K562 (cell line): ENCODE measurements around the gene CCDC187. TPM values are rescaled to one million over a fixed set of nuclear protein-coding genes. Genes with fewer than 3 reads are reported as not detected.

Experiments
- ATAC-seq: fragments of 200-7000 bp; cut with Tn5 transposase; 3 replicates; pipeline ENCODE4 v1.9.1; 2020; ENCODE audit warnings: moderate library complexity
- Bru-seq: library from RNA; stranded (reverse); fragments of 400-500 nt; gene quantifications from one replicate; lab custom pipeline; 2021; lab: Mats Ljungman, UMichigan
- BruChase-seq, 2 experiments: library from RNA; stranded (reverse); fragments of 400-500 nt; gene quantifications; one replicate each; lab custom pipeline; 2021; lab: Mats Ljungman, UMichigan
- BruUV-seq: library from RNA; stranded (reverse); fragments of 400-500 nt; replicated peaks from 2 replicates; lab custom pipeline; 2021; lab: Mats Ljungman, UMichigan
- CTCF ChIA-PET: fragments of 300-600 bp; formaldehyde crosslinking; extraction: SDS; loops from one replicate; lab custom pipeline; 2021; ENCODE audit warnings: low intra/inter-chr PET ratio; lab: Yijun Ruan, JAX
- POLR2A ChIA-PET: fragments of 300-600, 350-650 bp; sonication (Branson Sonifier 250); formaldehyde crosslinking; extraction: SDS; loops from one replicate; lab custom pipeline; 2021; ENCODE audit warnings: antibody characterized with exemption, inconsistent platforms; lab: Yijun Ruan, JAX
- DNase-seq, 4 experiments: peaks; one replicate each; pipeline versions ENCODE4 v3.0.0 to v3.0.0-alpha.2; 2011 to 2018; ENCODE audit warnings: low spot score in 3 of 4, mixed read lengths in 3 of 4; ENCODE audit errors: extremely low read depth in 1 of 4
- FAIRE-seq: peaks from 2 replicates; lab custom pipeline; 2011; peaks lifted over from hg19 to GRCh38; lab: Jason Lieb, UNC
- H2AFZ ChIP-seq: 2 replicates; pipeline ENCODE4 v1.6.0; 2011; ENCODE audit warnings: low read depth, low read length, control low read depth, inconsistent platforms
- H3K27ac ChIP-seq: fragments of 200-600 bp; 3 replicates; pipeline ENCODE4 v1.8.0; 2011; ENCODE audit warnings: low read depth, mild to moderate bottlenecking, control low read depth, inconsistent platforms, low read length, moderate library complexity, mixed read lengths; ENCODE audit errors: extremely low read depth
- H3K27me3 ChIP-seq, 2 experiments: fragments of 300-600 bp in 1 of 2; 2 replicates in 1 of 2; 3 replicates in 1 of 2; pipeline versions ENCODE4 v1.6.0 to v1.8.0; 2011; ENCODE audit warnings: inconsistent platforms in 2 of 2, low read length in 2 of 2, mild to moderate bottlenecking in 1 of 2, mixed read lengths in 1 of 2, moderate library complexity in 1 of 2; ENCODE audit not compliant: control insufficient read depth in 2 of 2, insufficient read depth in 2 of 2
- H3K36me3 ChIP-seq: fragments of 300-600 bp; 3 replicates; pipeline ENCODE4 v1.8.0; 2011; ENCODE audit warnings: mild to moderate bottlenecking, low read length, inconsistent platforms; ENCODE audit not compliant: control insufficient read depth, insufficient read depth
- H3K4me1 ChIP-seq, 2 experiments: fragments of 200-600 bp in 1 of 2; replicated peaks in 1 of 2; 2 replicates in 1 of 2; 3 replicates in 1 of 2; pipeline versions ENCODE4 v1.5.1 to v1.8.0; 2011; ENCODE audit warnings: inconsistent platforms in 2 of 2, low read length in 2 of 2, mild to moderate bottlenecking in 1 of 2, mixed read lengths in 1 of 2, moderate library complexity in 1 of 2; ENCODE audit not compliant: control insufficient read depth in 2 of 2, insufficient read depth in 2 of 2
- H3K4me2 ChIP-seq: 2 replicates; pipeline ENCODE4 v1.6.1; 2011; ENCODE audit warnings: low read length, control low read depth, inconsistent platforms, mixed read lengths; ENCODE audit not compliant: insufficient read depth
- H3K4me3 ChIP-seq: fragments of 200-600 bp; sonication (generic), shearing (Covaris generic); 2 replicates; pipeline ENCODE4 v1.5.1; 2016; ENCODE audit warnings: control low read depth, inconsistent platforms
- H3K79me2 ChIP-seq: fragments of 200-600 bp; 3 replicates; pipeline ENCODE4 v1.8.0; 2011; ENCODE audit warnings: low read length, inconsistent platforms; ENCODE audit not compliant: control insufficient read depth, insufficient read depth
- H3K9ac ChIP-seq, 2 experiments: 2 replicates each; pipeline versions ENCODE4 v1.6.0 to v1.6.1; 2011; ENCODE audit warnings: low read depth in 2 of 2, low read length in 2 of 2, control low read depth in 1 of 2, inconsistent platforms in 1 of 2, mild to moderate bottlenecking in 1 of 2, mixed read lengths in 1 of 2; ENCODE audit not compliant: insufficient read depth in 1 of 2
- H3K9me1 ChIP-seq: one replicate; pipeline ENCODE4 v1.6.0; 2011; ENCODE audit warnings: inconsistent platforms, mild to moderate bottlenecking, low read length, moderate library complexity; ENCODE audit not compliant: control insufficient read depth, insufficient read depth
- H3K9me3 ChIP-seq: replicated peaks from 2 replicates; pipeline ENCODE4 v1.5.1; 2011; ENCODE audit warnings: low read depth, low read length, inconsistent platforms; ENCODE audit not compliant: control insufficient read depth, insufficient read depth
- H4K20me1 ChIP-seq: replicated peaks from 2 replicates; pipeline ENCODE4 v1.6.1; 2011; ENCODE audit warnings: low read length, inconsistent platforms, mixed read lengths; ENCODE audit not compliant: control insufficient read depth, insufficient read depth
- ARNT ChIP-seq, 2 experiments: fragments of 450-650 bp; IDR thresholded peaks; 2 replicates each; pipeline ENCODE4 v1.6.1; 2016; ENCODE audit warnings: mild to moderate bottlenecking in 1 of 2
- ATF4 ChIP-seq: fragments of 450-650 bp; formaldehyde crosslinking; IDR thresholded peaks from 2 replicates; pipeline ENCODE4 v1.4.0; 2022; ENCODE audit warnings: mild to moderate bottlenecking, moderate library complexity
- BRD4 ChIP-seq: fragments of 200-600 bp; sonication (generic); IDR thresholded peaks from 2 replicates; pipeline ENCODE4 v1.6.1; 2017; ENCODE audit warnings: inconsistent platforms
- BRD9 ChIP-seq: fragments of 450-650 bp; IDR thresholded peaks from 2 replicates; pipeline ENCODE4 v1.6.1; 2018; ENCODE audit warnings: low read depth; ENCODE audit not compliant: partially characterized antibody
- EZH2 ChIP-seq: IDR thresholded peaks from 2 replicates; pipeline ENCODE4 v1.6.1; 2012; ENCODE audit warnings: low read depth, mild to moderate bottlenecking, inconsistent platforms, low read length, borderline replicate concordance
- FOXA3 ChIP-seq, 2 experiments: fragments of 450-650 bp in 1 of 2; sonication (generic) in 1 of 2; formaldehyde crosslinking; IDR thresholded peaks in 1 of 2; conservative IDR thresholded peaks in 1 of 2; 2 replicates each; pipeline versions ENCODE4 v1.4.0 to v1.8.0; 2020 to 2022; ENCODE audit warnings: mild to moderate bottlenecking in 2 of 2, missing genetic modification reagents in 1 of 2
- MEIS2 ChIP-seq: fragments of 450-650 bp; IDR thresholded peaks from 2 replicates; pipeline ENCODE4 v1.6.1; 2014; ENCODE audit warnings: mild to moderate bottlenecking; ENCODE audit not compliant: partially characterized antibody
- MXD1 ChIP-seq: fragments of 250-450 bp; sonication (Bioruptor Pico); IDR thresholded peaks from 2 replicates; pipeline ENCODE4 v1.8.0; 2021; ENCODE audit warnings: borderline replicate concordance, mild to moderate bottlenecking, moderate library complexity; ENCODE audit not compliant: poor library complexity, severe bottlenecking
- MYBL2 ChIP-seq, 2 experiments: fragments of 450-650 bp in 1 of 2; sonication (generic) in 1 of 2; formaldehyde crosslinking in 1 of 2; IDR thresholded peaks; 2 replicates each; pipeline versions ENCODE4 v1.6.1 to v1.8.1; 2017 to 2022; ENCODE audit warnings: borderline replicate concordance in 1 of 2, inconsistent platforms in 1 of 2, low read depth in 1 of 2, mild to moderate bottlenecking in 1 of 2, missing genetic modification reagents in 1 of 2, moderate library complexity in 1 of 2
- ZNF740 ChIP-seq, 3 experiments: fragments of 200-800 bp in 1 of 3; sonication (Bioruptor generic) in 1 of 3; sonication (generic) in 1 of 3; formaldehyde crosslinking in 1 of 3; IDR thresholded peaks; 2 replicates each; pipeline versions ENCODE4 v1.6.1 to v1.8.0; 2016 to 2022; ENCODE audit warnings: mild to moderate bottlenecking in 2 of 3, missing compliant biosample characterization in 2 of 3, missing genetic modification characterization in 2 of 3, missing genetic modification reagents in 1 of 3
- WGBS: fragments of 100-300 bp; shearing (Covaris generic); methylation state at CpG from one replicate; pipeline ENCODE4 v1.1.6; 2016; ENCODE audit warnings: low coverage, mixed read lengths; ENCODE audit not compliant: insufficient coverage; ENCODE audit errors: missing lambda C conversion rate; 5-methylcytosine and 5-hydroxymethylcytosine counted together
- in situ Hi-C: fragments of 300-500 bp; cut with MboI; formaldehyde crosslinking; loops from 4 replicates; pipeline ENCODE4 v1.15.0; 2018; ENCODE audit warnings: inconsistent platforms, mixed read lengths
- intact Hi-C: fragments of 100-400 bp; cut with micrococcal nuclease; formaldehyde crosslinking; loops from 2 replicates; pipeline ENCODE4 v1.14.2; 2022
- long read RNA-seq, 3 experiments: library from polyadenylated mRNA in 2 of 3; library from RNA in 1 of 3; unstranded in 2 of 3; stranded (forward) in 1 of 3; transcript quantifications; one replicate each; pipeline ENCODE4 v2.0.0, GENCODE V29; 2019 to 2022
- polyA minus RNA-seq, 3 experiments: library from RNA; depleted of rRNA, polyadenylated mRNA; stranded (reverse); fragments of >200 nt; gene quantifications; 2 replicates each; pipeline ENCODE4 v1.2.3, GENCODE V29; 2011
- polyA plus RNA-seq, 8 experiments: library from polyadenylated mRNA; depleted of rRNA in 4 of 8; stranded (reverse) in 5 of 8; unstranded in 3 of 8; fragments of >200 nt; fragmentation: Nextera tagmentation in 2 of 8; fragmentation: Illumina TruSeq in 1 of 8; extraction: Ambion mirVana in 2 of 8; extraction: Trizol in 1 of 8; gene quantifications; 2 replicates each; pipeline versions ENCODE4 v1.2.1 to v1.2.3, GENCODE V29; 2011 to 2014; ENCODE audit warnings: inconsistent platforms in 1 of 8, missing spikeins in 1 of 8
- total RNA-seq, 7 experiments: library from RNA; depleted of rRNA in 6 of 7; stranded (reverse); fragments of >200 nt in 6 of 7; fragmentation: Illumina TruSeq in 2 of 7; extraction: Trizol in 2 of 7; gene quantifications; 2 replicates each; pipeline versions ENCODE4 v1.2.1 to v1.2.3, GENCODE V29; 2011 to 2021; ENCODE audit warnings: low replicate concordance in 1 of 7
- TF ChIP-seq, protein P1 (sequence below): fragments of 450-650 bp; IDR thresholded peaks from 2 replicates; pipeline ENCODE4 v1.6.1; 2016

Gene CCDC187
- 0.53 TPM in 1 of 2 replicates, not detected in the other for total RNA-seq (2011; cell fraction: chromatin; rRNA removed; ENCODE audit: low replicate concordance)
- 0.13 and 0.33 TPM in 2 replicates for total RNA-seq (2011; cell fraction: nucleolus; rRNA removed)
- 0.15 and 0.46 TPM in 2 replicates for total RNA-seq (2011; cell fraction: nucleoplasm; rRNA removed)
- total RNA-seq (2014; rRNA removed) (not detected in 2 replicates), total RNA-seq (2014; rRNA removed; fragmentation: Illumina TruSeq; extraction: Trizol) (not detected in 2 replicates), total RNA-seq (2015; rRNA removed; fragmentation: Illumina TruSeq; extraction: Trizol) (not detected in 2 replicates), total RNA-seq (2021) (0.02 TPM in 1 of 2 replicates, not detected in the other), polyA plus RNA-seq (2011; rRNA removed) (not detected in 2 replicates), polyA plus RNA-seq (2014; fragmentation: Illumina TruSeq; extraction: Trizol) (not detected in 2 replicates), polyA plus RNA-seq (2014; fragmentation: Nextera tagmentation; extraction: Ambion mirVana) (not detected), polyA plus RNA-seq (2014; rRNA removed) (not detected in 2 replicates), polyA minus RNA-seq (2011; rRNA and poly(A)+ RNA removed) (not detected in 2 replicates), Bru-seq, nascent RNA (percentile 9 among the genes with signal in this experiment), BruChase-seq, experiment 1, labeled RNA remaining after a 2-hour chase (percentile 5 among the genes with signal in this experiment), BruChase-seq, experiment 2, labeled RNA remaining after a 6-hour chase (percentile 4 among the genes with signal in this experiment)
- polyA plus RNA-seq (2011; cell fraction: cytosol; rRNA removed), result 0.07 TPM in 1 of 2 replicates, not detected in the other
- polyA plus RNA-seq (2011; cell fraction: nucleus; rRNA removed), result 0.01 and 0.40 TPM in 2 replicates
- polyA plus RNA-seq (2012), result 0.04 TPM in 1 of 2 replicates, not detected in the other
- polyA minus RNA-seq (2011; cell fraction: cytosol; rRNA and poly(A)+ RNA removed), result not detected in 2 replicates
- 0.11 and 0.27 TPM in 2 replicates for polyA minus RNA-seq (2011; cell fraction: nucleus; rRNA and poly(A)+ RNA removed)
- long read RNA-seq, experiment 1, result 0 reads
- long read RNA-seq, experiment 2, result 0 reads
- long read RNA-seq, experiment 3, result 0 reads

GRCh38 chr9:136303825-136304416, at the start of gene CCDC187:
CCDC187 (minus strand) TSS chr9:136304094; CDS start chr9:136303830, 264 bp downstream.
- Histone ChIP-seq H4K20me1 (no peaks in the 10 kb centered on the region; the same call in none of the 2 replicates), H3K27ac (no peak within 1 kb of the TSS), H3K4me3 (no peak within 1 kb of the TSS), H3K27me3 (peaks cover 14 to 59% of the 10 kb centered on the region in 2 experiments; a peak in 4 of 5 replicates), H3K36me3 (no peaks in the 10 kb centered on the region; the same call in 2 of the 3 replicates), H3K4me1 (peaks cover 5 to 55% of the 10 kb centered on the region in 2 experiments; a peak in 3 of 5 replicates), H3K79me2 (no peaks in the 10 kb centered on the region), H3K4me2 (no peak within 1 kb of the TSS), H3K9ac (peak within 1 kb of the TSS in 1 of 2 experiments; percentile 36; a peak in 1 of 4 replicates), H2AFZ (no peak within 1 kb of the TSS), H3K9me3 (peaks cover 12% of the 10 kb centered on the region; the same call in 1 of the 2 replicates), H3K9me1 (no peaks in the 10 kb centered on the region)
- BruUV-seq, result no TSS peak
- intact Hi-C loops, result no loop called here
- FAIRE-seq, result no peak
- peak; percentile 39 for ATAC-seq
- CTCF ChIA-PET, result no interaction called here
- in situ Hi-C loops, result no loop called here
- WGBS, result 11% methylated on average over 16 of the region's 22 CpGs
- POLR2A ChIA-PET, result interaction anchor here (0.7 kb wide), 1 partner anchor 235 kb away, joined by 3 read pairs; no protein-coding TSS in a partner anchor
- DNase-seq, result peak in 3 of 4 experiments; percentile 33 to 64 (median 58)
- TF ChIP-seq ZNF740 (CRISPR knock-in tag; IDR thresholded peaks at IDR 0.05) (no peak), ZNF740 (tag; IDR thresholded peaks at IDR 0.05) (no peak), EZH2 (no peak), FOXA3 (CRISPR knock-in tag; conservative IDR thresholded peaks at IDR 0.05 in 1 of 2, IDR thresholded peaks at IDR 0.05 in 1 of 2) (no peak), BRD9 (no peak), ARNT (IDR thresholded peaks at IDR 0.05) (no peak), BRD4 (no peak), MXD1 (CRISPR knock-in tag) (no peak), MYBL2 (IDR thresholded peaks at IDR 0.05; ENCODE audit: low read depth) (no peak), MYBL2 (CRISPR knock-in tag; IDR thresholded peaks at IDR 0.05; ENCODE audit: borderline replicate concordance) (no peak), ATF4 (no peak), MEIS2 (peak; percentile 67)
- TF ChIP-seq, protein P1, sequence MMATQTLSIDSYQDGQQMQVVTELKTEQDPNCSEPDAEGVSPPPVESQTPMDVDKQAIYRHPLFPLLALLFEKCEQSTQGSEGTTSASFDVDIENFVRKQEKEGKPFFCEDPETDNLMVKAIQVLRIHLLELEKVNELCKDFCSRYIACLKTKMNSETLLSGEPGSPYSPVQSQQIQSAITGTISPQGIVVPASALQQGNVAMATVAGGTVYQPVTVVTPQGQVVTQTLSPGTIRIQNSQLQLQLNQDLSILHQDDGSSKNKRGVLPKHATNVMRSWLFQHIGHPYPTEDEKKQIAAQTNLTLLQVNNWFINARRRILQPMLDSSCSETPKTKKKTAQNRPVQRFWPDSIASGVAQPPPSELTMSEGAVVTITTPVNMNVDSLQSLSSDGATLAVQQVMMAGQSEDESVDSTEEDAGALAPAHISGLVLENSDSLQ, result peak; percentile 50; the same call in 1 of the 2 replicates
